Kidney tubule cell (primary cell): ENCODE measurements around the gene ZNF776.
"Not testable (repeated sequence)": the region's sequence is repeated elsewhere in the genome, so short reads cannot be mapped to it uniquely, and the experiment has no call there.

Source experiments
- DNase-seq: peaks from one replicate; pipeline ENCODE4 v3.0.0-alpha.2; 2018; ENCODE audit warnings: low spot score

Gene ZNF776

GRCh38 chr19:57778336-57778735, 31.7 kb downstream of the ZNF776 start:
- no peak for DNase-seq

- DNase-seq = no peak
These were observed 32.7 kb downstream of the ZNF776 start for GRCh38 chr19:57779220-57779845.

DNA sequence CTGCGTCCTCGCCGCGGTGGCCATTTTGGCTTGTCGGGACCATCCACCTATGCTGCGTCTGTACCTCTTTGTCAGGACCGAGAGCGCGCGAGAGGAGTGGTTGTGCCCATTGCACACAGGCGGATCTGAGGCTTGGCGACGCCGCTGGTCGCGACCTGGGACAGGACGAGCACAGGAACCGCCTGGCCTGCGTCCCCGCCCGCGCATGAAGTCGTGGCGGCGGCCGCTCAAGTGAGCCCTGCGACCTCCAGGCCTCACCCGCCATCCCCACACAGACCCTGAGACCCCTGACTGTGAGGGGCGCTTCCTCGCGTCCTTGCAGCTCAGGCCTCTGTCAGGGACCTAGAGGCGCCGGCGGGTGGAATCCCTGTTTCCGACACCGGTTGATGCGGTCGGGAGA, 39.7 kb downstream of the ZNF776 start:
- DNase-seq = no peak

DNA sequence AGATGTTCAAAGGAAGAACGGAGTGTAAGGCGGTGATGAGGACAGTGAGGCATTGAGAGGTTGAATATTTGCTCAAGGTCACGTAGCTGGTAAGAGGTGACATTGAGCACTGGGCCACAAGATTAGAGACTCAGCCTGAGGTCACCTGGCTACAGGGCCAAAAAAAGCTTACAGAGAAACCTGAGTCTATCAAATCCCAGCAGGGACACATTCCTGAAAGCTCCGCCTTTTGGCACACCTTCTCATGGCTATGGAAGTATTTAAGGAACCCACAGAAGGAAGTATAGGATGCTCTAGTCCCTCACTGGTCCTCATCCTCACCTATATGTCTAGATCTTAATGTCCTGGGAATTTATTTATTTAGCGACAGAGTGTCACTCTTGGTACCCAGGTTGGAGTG, 40.3 kb downstream of the ZNF776 start:
- no peak for DNase-seq

- no peak for DNase-seq
These were observed 41.6 kb downstream of the ZNF776 start for GRCh38 chr19:57788114-57788692.

GRCh38 chr19:57789288-57789687, 42.7 kb downstream of the ZNF776 start:
- no peak for DNase-seq

- DNase-seq = not testable (repeated sequence)
These were observed 50.0 kb downstream of the ZNF776 start for GRCh38 chr19:57796580-57796979.

- no peak for DNase-seq
These were observed 54.1 kb downstream of the ZNF776 start for GRCh38 chr19:57800696-57801095.

DNA sequence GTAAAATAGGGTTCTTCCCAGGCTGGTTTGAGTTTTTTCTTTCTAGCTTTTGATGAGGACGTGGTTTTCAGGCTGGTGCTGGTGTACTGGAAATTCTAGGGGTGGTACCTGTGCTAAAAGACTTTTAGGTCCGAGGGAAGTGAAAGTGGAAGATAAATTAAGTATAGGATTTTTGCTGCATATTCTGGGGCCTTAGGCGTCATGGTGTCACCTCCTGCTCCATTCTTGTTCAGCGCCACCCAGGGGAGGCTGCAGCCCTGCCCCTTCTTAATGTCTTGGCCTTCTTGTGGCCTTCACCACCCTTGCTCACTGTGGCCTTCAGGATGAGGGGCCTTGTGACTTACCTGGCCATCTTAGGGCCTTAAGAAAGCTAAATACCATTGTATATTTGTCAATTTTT, 55.7 kb downstream of the ZNF776 start:
- DNase-seq = no peak

- DNase-seq = no peak
These were observed 56.6 kb downstream of the ZNF776 start for GRCh38 chr19:57803265-57803593.

GRCh38 chr19:57803594-57804325, 57.1 kb downstream of the ZNF776 start:
- peak; percentile 97 for DNase-seq

DNA sequence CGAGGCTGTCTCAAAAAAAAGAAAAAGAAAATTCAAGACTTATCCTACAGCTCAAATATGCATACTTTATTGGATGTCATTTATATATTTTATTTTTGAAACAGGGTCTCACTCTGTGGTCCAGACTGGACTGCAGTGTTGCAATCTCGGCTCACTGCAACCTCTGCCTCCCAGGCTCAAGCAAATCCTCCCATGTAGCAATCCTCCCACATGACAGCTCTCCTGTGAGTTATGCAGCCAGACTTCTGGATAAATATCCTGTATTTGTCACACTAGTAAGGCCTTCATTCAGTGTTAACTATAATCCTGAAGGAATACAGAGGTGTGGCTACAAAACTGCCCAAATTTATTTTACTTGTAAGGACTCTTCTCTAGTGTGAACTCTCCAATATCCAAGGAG, 60.9 kb downstream of the ZNF776 start:
- no peak for DNase-seq
